ENCODE measurements around the gene ANKRD42. TPM values are rescaled to one million over a fixed set of nuclear protein-coding genes. Genes with fewer than 3 reads are reported as not detected.

Gene ANKRD42
- total RNA-seq, 1 experiment from 2014 or later, result 5.7 TPM

- Mint-ChIP-seq H3K36me3 (no peaks in the 10 kb centered on the region; the same call in 1 of the 2 replicates), H3K4me1 (no peaks in the 10 kb centered on the region), H3K27ac (no peak overlapping the region), H3K4me3 (no peak overlapping the region), H3K9me3 (no peaks in the 10 kb centered on the region), H3K27me3 (ENCODE audit: low read depth) (no peaks in the 10 kb centered on the region)
- DNase-seq (ENCODE audit: low spot score), result no peak
- TF ChIP-seq TCF7 (CRISPR knock-in tag; IDR thresholded peaks at IDR 0.05; ENCODE audit: low read depth), result no peak
- TF ChIP-seq NR3C1 (CRISPR knock-in tag; conservative IDR thresholded peaks at IDR 0.05; ENCODE audit: low read depth), result no peak
- TF ChIP-seq ELF4 (CRISPR knock-in tag; IDR thresholded peaks at IDR 0.05; ENCODE audit: low read depth), result no peak
- TF ChIP-seq CREM (CRISPR knock-in tag; IDR thresholded peaks at IDR 0.05), result no peak
- TF ChIP-seq CDX4 (CRISPR knock-in tag; IDR thresholded peaks at IDR 0.05; ENCODE audit: borderline replicate concordance), result no peak
- no peak for TF ChIP-seq SMAD3 (CRISPR knock-in tag; IDR thresholded peaks at IDR 0.05; ENCODE audit: borderline replicate concordance)
- no peak for TF ChIP-seq HMGA2 (CRISPR knock-in tag; IDR thresholded peaks at IDR 0.05)
- TF ChIP-seq ZSCAN18 (CRISPR knock-in tag; IDR thresholded peaks at IDR 0.05), result no peak
- no peak for TF ChIP-seq ZMAT4 (CRISPR knock-in tag; IDR thresholded peaks at IDR 0.05)
- no peak for TF ChIP-seq ZNF317 (CRISPR knock-in tag; IDR thresholded peaks at IDR 0.05; ENCODE audit: borderline replicate concordance, low read depth)
- POLR2A ChIA-PET, result no interaction called here
- no peak for ATAC-seq
- CTCF ChIA-PET, result interaction anchor here (1.2 kb wide), 1 partner anchor 479 kb away, joined by 3 read pairs; no protein-coding TSS in a partner anchor
These were observed 61.9 kb downstream of the ANKRD42 start for GRCh38 chr11:83255366-83255765.

GRCh38 chr11:83256602-83257340, 63.3 kb downstream of the ANKRD42 start:
- H3K4me3 Mint-ChIP-seq, result no peak overlapping the region
- H3K27me3 Mint-ChIP-seq (ENCODE audit: low read depth), result no peaks in the 10 kb centered on the region
- ATAC-seq (no peak), DNase-seq (ENCODE audit: low spot score) (no peak)
- ChIA-PET POLR2A (no interaction called here), CTCF (no interaction called here)
- H3K36me3 Mint-ChIP-seq, result peaks cover 4% of the 10 kb centered on the region; the same call in 1 of the 2 replicates
- TF ChIP-seq IRF1 (CRISPR knock-in tag; IDR thresholded peaks at IDR 0.05) (no peak), PRRX2 (CRISPR knock-in tag; IDR thresholded peaks at IDR 0.05) (no peak), ZMAT4 (CRISPR knock-in tag; IDR thresholded peaks at IDR 0.05) (no peak), SOX15 (CRISPR knock-in tag; IDR thresholded peaks at IDR 0.05) (no peak), AR (CRISPR knock-in tag; IDR thresholded peaks at IDR 0.05) (no peak), ZNF671 (CRISPR knock-in tag; IDR thresholded peaks at IDR 0.05) (no peak), SMAD3 (CRISPR knock-in tag; IDR thresholded peaks at IDR 0.05; ENCODE audit: borderline replicate concordance) (no peak), PREB (CRISPR knock-in tag; IDR thresholded peaks at IDR 0.05; ENCODE audit: borderline replicate concordance) (no peak), CDX4 (CRISPR knock-in tag; IDR thresholded peaks at IDR 0.05; ENCODE audit: borderline replicate concordance) (no peak), FOXP4 (CRISPR knock-in tag; IDR thresholded peaks at IDR 0.05) (no peak)
- no peak overlapping the region for H3K27ac Mint-ChIP-seq
- no peaks in the 10 kb centered on the region for H3K4me1 Mint-ChIP-seq
- H3K9me3 Mint-ChIP-seq, result no peaks in the 10 kb centered on the region

All from WTC11 (cell line).